Epithelial cell of proximal tubule (primary cell): ENCODE data around the gene CCDC33. TPM values are rescaled to one million over a fixed set of nuclear protein-coding genes. Genes with fewer than 3 reads are reported as not detected.

ENCODE experiments used
- DNase-seq: peaks from one replicate; pipeline ENCODE4 v3.0.0-alpha.2; 2011; ENCODE audit warnings: low read depth
- H3K4me3 ChIP-seq: 2 replicates; pipeline ENCODE4 v1.5.1; 2011; ENCODE audit warnings: low read depth, mild to moderate bottlenecking, low read length
- total RNA-seq: library from RNA; depleted of rRNA; stranded (reverse); fragments of >200 nt; gene quantifications from 2 replicates; pipeline ENCODE4 v1.2.3, GENCODE V29; 2015
- TF ChIP-seq, protein P1 (sequence below): conservative IDR thresholded peaks from 2 replicates; pipeline ENCODE4 v1.5.1; 2012; ENCODE audit warnings: low read depth, mild to moderate bottlenecking, low read length

CCDC33 gene
- total RNA-seq, 1 donor from 2014 or later = 2.5 TPM

DNA sequence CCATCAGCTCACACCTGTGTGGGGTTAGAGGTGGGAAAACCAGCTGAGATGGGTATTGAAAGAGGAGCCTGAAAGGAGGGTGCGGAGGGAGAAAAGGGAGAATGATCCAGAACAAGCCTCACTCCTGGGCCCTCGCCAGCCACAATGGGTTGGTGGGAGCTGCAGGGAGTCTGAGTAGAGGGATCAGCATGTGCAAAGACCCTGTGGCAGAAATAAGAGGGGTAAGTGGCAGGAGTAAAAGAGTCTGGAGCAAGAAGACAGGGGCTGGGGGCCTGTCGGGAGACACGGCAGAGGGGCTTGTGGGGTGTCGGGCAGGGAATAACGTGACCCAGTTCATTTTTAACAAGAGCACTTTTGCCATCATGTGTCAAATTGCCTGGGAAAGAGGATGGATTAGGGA is 34.0 kb downstream of the CCDC33 start:
- TF ChIP-seq, protein P1, sequence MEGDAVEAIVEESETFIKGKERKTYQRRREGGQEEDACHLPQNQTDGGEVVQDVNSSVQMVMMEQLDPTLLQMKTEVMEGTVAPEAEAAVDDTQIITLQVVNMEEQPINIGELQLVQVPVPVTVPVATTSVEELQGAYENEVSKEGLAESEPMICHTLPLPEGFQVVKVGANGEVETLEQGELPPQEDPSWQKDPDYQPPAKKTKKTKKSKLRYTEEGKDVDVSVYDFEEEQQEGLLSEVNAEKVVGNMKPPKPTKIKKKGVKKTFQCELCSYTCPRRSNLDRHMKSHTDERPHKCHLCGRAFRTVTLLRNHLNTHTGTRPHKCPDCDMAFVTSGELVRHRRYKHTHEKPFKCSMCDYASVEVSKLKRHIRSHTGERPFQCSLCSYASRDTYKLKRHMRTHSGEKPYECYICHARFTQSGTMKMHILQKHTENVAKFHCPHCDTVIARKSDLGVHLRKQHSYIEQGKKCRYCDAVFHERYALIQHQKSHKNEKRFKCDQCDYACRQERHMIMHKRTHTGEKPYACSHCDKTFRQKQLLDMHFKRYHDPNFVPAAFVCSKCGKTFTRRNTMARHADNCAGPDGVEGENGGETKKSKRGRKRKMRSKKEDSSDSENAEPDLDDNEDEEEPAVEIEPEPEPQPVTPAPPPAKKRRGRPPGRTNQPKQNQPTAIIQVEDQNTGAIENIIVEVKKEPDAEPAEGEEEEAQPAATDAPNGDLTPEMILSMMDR = no peak
- H3K4me3 ChIP-seq = no peak overlapping the region
- DNase-seq = no peak

DNA sequence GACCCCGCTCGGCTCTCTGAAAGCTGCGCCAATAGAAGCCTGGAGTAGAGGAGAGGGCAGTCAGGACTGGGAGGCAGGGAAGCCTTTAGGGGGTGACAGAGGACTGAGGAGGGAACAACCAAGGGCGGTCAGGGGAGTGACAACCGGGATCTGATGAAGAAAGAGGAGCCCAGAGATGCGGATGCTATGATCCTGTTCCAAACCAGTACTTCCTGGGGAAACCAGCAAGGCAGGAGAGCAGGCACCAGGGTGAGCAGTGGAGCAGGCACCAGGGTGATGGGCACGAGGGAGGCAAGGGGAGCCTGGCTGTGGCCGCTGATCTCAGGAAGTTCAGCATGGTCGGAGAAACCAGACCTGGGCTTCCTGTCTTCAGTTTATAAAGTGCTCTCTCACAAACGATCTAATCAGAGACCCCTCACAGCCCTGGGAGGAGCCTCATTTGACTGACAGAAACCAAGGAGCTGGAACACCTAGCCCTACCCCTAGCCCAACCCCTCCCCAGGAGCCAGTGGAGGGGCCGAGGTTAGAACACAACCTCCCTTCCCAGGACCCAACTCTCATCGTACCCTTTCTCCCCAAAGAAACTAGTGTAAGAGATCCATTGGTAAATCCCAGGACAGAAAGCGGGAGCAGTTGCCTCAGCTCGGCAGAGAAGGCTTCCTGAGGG is 34.9 kb downstream of the CCDC33 start:
- TF ChIP-seq, protein P1 = no peak
- no peak for DNase-seq
- no peak overlapping the region for H3K4me3 ChIP-seq

DNA sequence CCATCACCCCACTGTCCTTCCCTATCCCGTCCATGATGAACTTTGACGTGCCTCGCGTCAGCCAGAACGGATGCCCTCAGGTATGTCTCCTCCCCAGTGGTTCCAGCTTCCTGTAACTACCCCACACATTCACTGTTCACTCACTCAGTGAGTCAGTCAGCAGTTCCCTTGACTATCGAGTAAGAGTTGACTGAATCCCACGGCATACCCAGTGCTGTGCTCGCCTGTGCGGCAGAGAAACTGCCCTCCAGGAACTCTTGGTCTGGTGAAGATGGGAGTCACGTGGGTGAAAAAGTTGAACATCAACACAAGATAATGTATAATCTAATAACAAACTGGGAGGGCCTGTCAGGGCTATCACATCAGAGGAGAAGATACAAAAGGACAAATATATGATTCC is 36.7 kb downstream of the CCDC33 start:
- H3K4me3 ChIP-seq = no peak overlapping the region
- DNase-seq = peak; percentile 71
- TF ChIP-seq, protein P1 = no peak

DNA sequence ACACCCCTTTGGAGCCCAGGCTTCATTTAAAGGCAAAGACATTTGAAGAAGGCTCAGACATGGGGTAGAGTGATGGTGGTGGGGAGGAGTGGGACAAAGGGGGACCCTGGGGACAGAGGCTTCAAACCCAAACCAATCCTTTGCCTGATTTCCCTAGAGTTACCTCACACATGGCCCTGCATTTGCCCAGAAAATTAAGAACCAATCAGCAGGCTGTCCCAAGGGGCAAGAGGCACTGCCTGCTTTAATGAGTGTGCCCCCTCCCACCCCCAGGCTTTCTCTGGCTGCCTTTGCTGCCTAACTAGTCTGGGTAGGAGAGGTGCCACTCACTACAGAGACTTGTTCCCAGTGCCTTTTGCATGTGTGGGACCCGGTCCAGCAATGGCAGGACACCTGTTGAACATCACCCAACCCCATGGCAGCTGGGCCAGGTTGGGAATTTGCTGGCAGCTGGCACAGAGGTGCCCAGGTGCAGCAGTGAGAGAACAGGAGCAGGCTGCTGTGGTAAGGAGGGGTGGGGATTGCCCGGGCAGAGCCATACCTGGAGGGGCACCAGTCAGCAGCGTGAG is 38.4 kb downstream of the CCDC33 start:
- TF ChIP-seq, protein P1 = no peak
- no peak for DNase-seq
- no peak overlapping the region for H3K4me3 ChIP-seq

DNA sequence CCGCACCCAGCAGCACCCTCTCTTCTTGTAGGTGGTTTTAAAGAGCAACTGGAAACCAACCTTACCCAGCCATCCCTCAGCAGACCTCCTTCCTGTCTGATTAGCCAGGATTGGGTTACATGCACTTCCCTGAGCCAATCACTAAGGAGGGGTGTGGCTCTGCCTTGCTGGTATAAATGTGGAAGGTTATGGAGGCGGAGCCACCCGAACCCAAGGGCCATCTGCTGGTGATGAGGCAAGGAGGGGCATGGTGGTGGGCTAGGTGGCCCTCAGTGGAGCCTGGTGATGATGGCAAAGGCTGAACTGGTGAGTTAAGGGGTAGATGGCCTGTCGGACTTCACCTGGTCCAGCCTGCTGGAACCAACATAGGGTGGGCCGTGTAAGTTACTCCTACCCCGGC is 39.8 kb downstream of the CCDC33 start:
- H3K4me3 ChIP-seq = no peak overlapping the region
- TF ChIP-seq, protein P1 = no peak
- DNase-seq = no peak

DNA sequence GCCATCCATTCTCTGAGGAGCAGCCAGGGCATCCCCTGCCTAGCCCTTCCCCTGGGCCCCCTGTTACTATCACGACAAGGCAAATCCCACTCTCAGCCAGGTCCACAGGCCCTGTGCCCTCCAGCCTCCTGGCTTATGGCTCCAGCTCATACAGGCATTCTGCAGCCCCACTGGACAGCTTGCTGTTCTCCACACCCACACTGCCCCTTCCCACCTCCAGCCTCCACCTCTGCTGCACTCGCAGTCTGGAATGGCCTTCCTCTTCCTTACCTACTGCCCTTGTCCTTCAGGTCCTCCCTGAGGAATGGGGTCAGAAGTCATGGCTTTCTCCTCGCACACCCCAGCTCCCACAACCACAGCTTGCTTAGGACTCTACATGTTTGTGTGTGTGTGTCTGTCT is 40.4 kb downstream of the CCDC33 start:
- DNase-seq = no peak
- TF ChIP-seq, protein P1 = no peak

More for the DNA sequence above, 40.4 kb downstream of the CCDC33 start:
- H3K4me3 ChIP-seq = no peak overlapping the region
